Mononuclear cell (primary cell): ENCODE measurements around the gene RELCH. TPM values are rescaled to one million over a fixed set of nuclear protein-coding genes. Genes with fewer than 3 reads are reported as not detected.

ENCODE experiments used
- H3K27me3 ChIP-seq: 2 replicates; pipeline ENCODE4 v1.6.0; 2011; ENCODE audit warnings: low read length, control low read depth; ENCODE audit not compliant: insufficient read depth
- H3K4me1 ChIP-seq: 2 replicates; pipeline ENCODE4 v1.5.1; 2011; ENCODE audit warnings: mild to moderate bottlenecking, low read length, control low read depth; ENCODE audit not compliant: insufficient read depth
- H3K4me3 ChIP-seq: 2 replicates; pipeline ENCODE4 v1.5.1; 2011; ENCODE audit warnings: mild to moderate bottlenecking, low read length, moderate library complexity
- H3K9me3 ChIP-seq: 2 replicates; pipeline ENCODE4 v1.5.1; 2011; ENCODE audit warnings: low read depth, mild to moderate bottlenecking, control low read depth, low read length
- total RNA-seq: library from RNA; depleted of rRNA; stranded (reverse); fragments of >200 nt; gene quantifications from one replicate; pipeline ENCODE4 v1.2.3, GENCODE V29; 2012

RELCH gene
- total RNA-seq, 1 donor: 53.3 TPM

GRCh38 chr18:62346333-62347088 lies 159.5 kb downstream of the RELCH start:
- no peaks in the 10 kb centered on the region for H3K27me3 ChIP-seq
- H3K9me3 ChIP-seq: no peaks in the 10 kb centered on the region
- H3K4me1 ChIP-seq: no peaks in the 10 kb centered on the region
- no peak overlapping the region for H3K4me3 ChIP-seq

GRCh38 chr18:62347089-62347506 lies 160.0 kb downstream of the RELCH start:
- Histone ChIP-seq H3K27me3 (no peaks in the 10 kb centered on the region), H3K4me1 (no peaks in the 10 kb centered on the region), H3K4me3 (no peak overlapping the region), H3K9me3 (no peaks in the 10 kb centered on the region)

- H3K27me3 ChIP-seq: no peaks in the 10 kb centered on the region
- H3K4me3 ChIP-seq: no peak overlapping the region
- no peaks in the 10 kb centered on the region for H3K9me3 ChIP-seq
- H3K4me1 ChIP-seq: no peaks in the 10 kb centered on the region
Observed at GRCh38 chr18:62348474-62348873, 161.4 kb downstream of the RELCH start.

GRCh38 chr18:62353170-62353569 lies 166.1 kb downstream of the RELCH start:
- H3K4me1 ChIP-seq: no peaks in the 10 kb centered on the region
- no peak overlapping the region for H3K4me3 ChIP-seq
- no peaks in the 10 kb centered on the region for H3K9me3 ChIP-seq
- H3K27me3 ChIP-seq: no peaks in the 10 kb centered on the region

GRCh38 chr18:62354151-62354550 lies 167.1 kb downstream of the RELCH start:
- Histone ChIP-seq H3K4me1 (no peaks in the 10 kb centered on the region), H3K27me3 (no peaks in the 10 kb centered on the region), H3K9me3 (no peaks in the 10 kb centered on the region), H3K4me3 (no peak overlapping the region)

- H3K4me1 ChIP-seq: no peaks in the 10 kb centered on the region
- no peak overlapping the region for H3K4me3 ChIP-seq
- H3K9me3 ChIP-seq: no peaks in the 10 kb centered on the region
- no peaks in the 10 kb centered on the region for H3K27me3 ChIP-seq
Observed at GRCh38 chr18:62357079-62357719, 170.1 kb downstream of the RELCH start.

Other genes starting within 250 kb of the RELCH start
- gene PIGN, start 199 bp upstream of the RELCH start, total RNA-seq: 17.1 TPM
- gene TNFRSF11A, start 138.1 kb downstream of the RELCH start, total RNA-seq: 1.4 TPM